ENCODE data around the gene UROD. TPM values are rescaled to one million over a fixed set of nuclear protein-coding genes. Genes with fewer than 3 reads are reported as not detected.

The UROD gene
- total RNA-seq, 1 donor from 2014 or later, result 60.8 TPM

- DNase-seq (ENCODE audit: low spot score), result no peak
These were observed 3.5 kb upstream of the UROD start for GRCh38 chr1:45008516-45008915.

DNA sequence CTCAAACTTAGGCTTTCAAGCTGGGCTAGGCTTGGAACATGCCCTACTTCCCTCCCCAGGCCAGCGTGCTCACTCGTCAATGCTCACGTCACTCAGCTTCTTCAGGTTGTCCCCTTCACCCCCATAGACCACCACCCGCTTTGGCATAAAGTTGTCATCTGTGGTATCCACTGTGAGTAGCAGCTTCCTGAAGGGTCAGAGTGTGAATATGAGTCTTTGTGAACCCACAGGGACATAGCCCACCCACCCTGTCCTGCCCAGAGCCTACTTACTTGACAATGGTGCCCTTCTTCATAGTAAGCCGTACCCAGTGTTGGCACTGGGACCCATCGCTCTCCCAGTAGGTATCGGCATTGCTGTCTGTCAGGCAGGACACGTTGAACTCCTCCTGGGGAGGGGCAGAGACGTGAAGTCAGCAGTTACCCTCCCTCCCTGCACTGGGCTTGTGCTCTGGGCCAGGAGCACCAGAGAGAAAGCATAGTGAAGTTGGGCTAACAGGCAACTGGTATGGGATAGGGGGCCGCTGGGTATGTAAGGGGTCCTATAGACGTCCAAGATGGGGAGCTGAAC, 2.7 kb upstream of the UROD start:
- DNase-seq (ENCODE audit: low spot score), result no peak

DNA sequence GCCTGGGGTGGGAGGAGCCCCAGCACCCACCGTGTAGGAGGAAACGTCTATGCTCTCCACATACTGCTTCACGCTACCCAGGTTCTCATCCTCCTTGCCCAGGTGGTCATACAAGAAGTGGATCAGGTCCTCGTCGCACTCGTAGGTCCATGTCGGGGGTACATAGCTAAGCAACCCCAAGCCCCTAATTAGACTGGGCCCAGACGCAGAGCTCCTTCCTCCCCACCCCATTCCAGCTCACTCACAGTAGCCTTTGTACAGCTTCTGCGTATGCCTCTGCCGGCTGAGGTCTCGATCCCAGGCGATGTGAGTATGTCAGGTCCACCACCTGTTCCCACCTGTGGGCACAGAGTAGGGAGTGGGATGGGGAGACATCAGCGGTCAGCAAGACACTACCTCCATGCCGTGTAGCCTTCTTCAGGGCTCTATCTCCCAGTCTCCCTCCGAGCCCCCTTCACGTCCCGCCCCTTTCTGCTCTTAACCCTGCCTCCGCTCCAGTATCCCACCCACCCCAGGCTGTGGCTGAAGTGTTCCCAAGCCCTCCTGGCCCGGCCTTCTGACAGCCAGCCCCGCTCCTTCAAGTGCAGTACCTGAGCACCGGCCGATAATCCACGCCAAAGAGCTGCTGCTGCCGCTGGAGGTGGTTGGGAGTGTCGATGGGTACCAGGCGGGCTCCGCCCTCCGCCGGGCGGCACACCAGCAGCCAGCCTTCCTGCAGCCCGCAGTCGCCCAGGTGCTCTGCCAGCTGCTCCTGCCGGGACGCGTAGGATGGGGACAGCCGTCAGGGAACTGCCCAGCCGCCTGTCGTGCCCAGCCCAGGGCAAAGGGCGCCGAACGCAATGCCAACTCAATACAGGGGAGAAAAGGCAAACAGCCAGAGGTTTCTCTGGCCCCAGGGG, 1.8 kb upstream of the UROD start:
- DNase-seq (ENCODE audit: low spot score), result peak; percentile 36

DNA sequence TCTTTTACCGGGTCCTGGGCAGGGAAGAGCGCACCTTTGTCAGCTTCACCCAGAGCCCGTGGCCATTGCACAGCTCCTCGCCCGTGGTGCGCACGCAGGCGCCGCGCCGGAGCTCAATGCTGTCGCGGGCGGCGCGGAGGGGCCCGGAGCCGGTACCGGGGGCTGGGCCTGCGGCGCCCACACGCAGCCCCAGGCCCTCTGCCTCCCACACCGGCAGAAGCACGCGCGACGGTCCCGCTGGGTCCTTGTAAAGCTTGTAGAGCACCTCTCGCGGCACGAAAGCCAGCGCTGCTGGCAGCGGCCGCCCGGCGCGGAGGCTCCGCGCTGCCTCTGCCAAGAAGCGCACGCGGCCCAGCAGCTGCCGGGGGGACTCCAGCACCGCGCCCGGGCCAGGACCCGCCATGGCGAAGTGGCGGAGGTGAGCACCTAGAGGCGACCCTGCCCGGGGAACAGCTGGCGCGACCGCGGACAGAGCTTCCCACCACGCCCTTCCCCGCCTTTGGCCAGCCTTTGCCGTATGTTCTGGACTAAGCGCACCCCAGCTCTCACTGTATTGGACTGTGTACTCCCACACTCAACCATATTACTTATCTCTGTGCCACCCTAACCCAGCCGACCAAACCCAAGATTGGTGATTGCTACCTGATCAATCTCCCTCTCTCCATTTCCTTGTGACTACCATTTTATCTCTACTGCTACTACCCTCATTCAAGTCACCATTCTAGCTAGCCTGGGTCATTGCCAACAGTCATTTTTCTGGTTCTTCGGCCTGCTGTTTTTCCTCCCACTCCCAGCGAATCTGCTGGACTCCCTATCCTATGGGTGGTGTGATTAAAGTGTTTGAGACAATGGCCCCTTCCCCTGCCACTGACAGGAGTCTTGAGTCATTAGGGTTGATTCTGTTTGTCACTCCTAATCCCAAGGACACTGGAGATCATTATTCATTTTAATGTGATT, 921 bp upstream of the UROD start, which contains the start of gene HECTD3:
Gene HECTD3 (minus strand): TSS at position 470 of the 957 bp plus-strand sequence. CDS start 67 bp downstream, at position 403.
- peak; percentile 85 for DNase-seq (ENCODE audit: low spot score)

DNA sequence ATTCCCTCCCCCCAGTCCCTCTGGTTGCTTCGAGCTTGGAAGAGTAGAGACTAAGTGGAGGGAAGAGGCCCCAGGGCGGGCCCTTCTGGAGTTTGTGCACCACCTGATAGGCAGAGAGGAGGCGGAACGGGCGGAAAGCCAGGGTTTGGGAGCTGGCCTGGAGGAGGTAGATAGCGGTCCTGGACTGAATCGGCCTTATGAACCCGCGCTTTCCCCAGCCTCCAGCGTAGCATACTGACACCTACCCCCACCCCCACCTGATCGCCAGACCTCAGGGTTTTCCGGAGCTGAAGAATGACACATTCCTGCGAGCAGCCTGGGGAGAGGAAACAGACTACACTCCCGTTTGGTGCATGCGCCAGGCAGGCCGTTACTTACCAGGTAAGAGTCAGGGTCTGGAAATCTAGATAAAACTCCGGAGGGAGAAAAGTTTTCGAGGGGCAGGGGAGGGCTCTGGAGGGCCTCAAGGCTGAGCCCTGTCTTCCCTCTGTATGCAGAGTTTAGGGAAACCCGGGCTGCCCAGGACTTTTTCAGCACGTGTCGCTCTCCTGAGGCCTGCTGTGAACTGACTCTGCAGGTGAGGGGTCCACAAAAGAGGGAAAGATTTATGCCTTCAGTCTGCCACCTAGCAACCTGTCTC, 705 bp downstream of the UROD start:
- peak; percentile 80 for DNase-seq (ENCODE audit: low spot score)

DNA sequence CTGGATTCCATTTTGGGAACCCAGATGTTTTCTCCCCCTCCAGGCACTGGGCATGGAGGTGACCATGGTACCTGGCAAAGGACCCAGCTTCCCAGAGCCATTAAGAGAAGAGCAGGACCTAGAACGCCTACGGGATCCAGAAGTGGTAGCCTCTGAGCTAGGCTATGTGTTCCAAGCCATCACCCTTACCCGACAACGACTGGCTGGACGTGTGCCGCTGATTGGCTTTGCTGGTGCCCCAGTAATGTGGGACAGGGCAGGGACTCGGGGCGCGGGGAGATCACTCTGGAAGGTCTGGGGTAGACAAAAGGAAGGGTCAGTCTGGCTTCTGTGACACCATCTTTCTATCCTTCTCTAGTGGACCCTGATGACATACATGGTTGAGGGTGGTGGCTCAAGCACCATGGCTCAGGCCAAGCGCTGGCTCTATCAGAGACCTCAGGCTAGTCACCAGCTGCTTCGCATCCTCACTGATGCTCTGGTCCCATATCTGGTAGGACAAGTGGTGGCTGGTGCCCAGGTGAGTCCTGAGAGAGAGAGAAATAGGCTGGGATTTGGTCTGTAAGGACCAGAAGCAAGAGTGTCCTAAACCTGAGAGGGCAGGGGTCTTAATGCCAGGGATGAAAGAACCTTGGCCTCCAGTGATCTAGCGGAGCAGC, 1.6 kb downstream of the UROD start:
- peak; percentile 35 for DNase-seq (ENCODE audit: low spot score)

GRCh38 chr1:45014321-45015028, 2.4 kb downstream of the UROD start:
- DNase-seq (ENCODE audit: low spot score), result peak; percentile 86

DNA sequence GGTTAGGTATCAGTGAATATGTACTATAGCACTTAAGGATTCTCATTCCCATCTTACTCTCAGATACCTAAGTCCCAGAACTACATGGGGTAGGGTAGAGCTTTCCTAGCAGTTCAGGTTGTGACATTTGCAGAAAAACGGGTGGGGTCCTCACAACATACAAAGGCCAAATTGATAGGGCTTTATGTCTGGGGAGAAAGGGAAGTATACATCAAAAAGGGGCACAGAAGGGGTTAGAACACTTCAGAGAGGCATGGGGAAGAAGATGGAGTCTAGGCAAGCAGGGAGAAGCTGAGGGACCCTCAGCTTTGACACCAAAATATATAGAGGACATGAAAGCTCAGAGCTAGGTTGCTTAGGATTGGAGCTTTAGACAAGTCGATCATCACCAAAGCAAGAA, 3.6 kb downstream of the UROD start:
- DNase-seq (ENCODE audit: low spot score), result peak; percentile 15

DNA sequence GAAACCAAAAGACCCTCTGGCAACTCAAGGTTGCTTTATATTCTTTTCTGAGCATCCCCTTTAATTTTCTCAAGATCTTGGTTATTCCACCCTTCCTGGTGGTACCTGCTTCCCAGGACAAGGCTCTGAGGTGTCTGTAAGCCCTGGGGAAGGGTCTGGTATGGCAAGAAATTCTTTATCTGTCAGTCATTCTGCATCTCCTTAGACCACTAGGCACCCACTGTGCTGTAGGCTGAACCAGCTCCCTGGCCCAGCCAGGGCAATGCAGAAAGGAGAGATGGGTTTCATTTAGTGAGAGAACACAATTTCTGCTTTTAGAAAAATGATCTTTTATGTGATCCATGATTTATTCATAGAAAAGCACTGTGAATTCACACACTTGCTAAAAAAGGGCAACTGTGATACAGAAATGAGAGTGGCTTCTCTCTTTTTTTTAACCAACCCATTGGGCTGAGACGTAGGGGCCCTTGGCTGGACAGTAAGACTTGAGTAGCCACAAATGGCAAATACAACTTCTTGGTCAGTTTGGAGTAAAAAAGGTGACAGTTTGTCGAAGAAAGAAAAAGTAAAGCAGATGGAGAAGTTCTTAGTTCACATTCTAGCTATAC, 4.1 kb downstream of the UROD start:
- DNase-seq (ENCODE audit: low spot score), result peak; percentile 1

GRCh38 chr1:45016767-45017166, 4.7 kb downstream of the UROD start:
- peak; percentile 17 for DNase-seq (ENCODE audit: low spot score)

DNA sequence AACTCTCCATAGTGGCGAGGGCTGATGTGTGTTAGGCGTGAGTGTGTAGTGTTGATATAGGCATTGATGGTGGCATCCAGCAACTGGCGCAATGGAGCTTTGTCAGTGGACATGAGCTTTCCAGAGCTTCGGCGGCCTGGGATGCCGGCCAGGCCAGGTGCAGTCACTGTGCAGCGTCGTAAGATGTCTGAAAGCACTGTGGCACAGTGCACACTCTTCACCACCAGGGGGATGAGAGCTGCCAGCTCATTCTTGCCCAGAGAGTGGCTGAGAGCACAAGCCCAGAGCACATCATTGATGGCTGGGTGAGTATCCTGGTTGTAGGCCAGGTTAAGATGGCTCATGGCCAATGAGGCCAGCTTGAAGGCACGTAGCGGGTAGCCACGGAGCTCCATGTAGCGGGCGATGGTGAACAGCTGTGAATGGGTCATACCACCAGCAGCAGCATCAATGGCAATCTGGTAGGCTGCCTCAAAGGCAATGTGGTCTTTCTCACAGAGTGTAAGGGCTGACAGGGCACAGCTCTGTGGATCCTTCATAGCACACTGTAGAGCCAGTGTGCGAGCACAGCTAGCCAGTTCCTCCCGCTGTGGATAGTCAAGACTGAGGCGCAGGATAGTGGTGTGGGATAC, 6.7 kb downstream of the UROD start:
- peak; percentile 63 for DNase-seq (ENCODE audit: low spot score)

- no peak for DNase-seq (ENCODE audit: low spot score)
These were observed 11.6 kb downstream of the UROD start for GRCh38 chr1:45023663-45024062.

DNA sequence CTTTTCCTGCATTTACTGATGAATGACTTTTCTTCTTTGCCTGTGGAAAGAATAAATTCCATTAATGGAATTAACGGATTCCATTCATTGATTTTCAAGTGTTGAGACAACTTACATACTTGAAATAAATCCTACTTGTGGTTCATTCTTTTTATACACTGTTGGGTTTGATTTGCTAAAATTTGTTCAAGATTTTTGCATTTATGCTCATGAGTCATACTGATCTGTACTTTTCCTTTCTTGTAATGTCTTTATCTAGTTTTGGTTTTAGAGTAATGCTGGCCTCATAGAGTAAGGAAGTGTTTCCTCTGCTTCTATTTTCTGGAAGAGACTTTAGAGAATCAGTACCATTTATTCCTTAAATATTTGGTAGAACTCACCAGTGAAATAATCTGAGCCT, 14.4 kb downstream of the UROD start:
- no peak for DNase-seq (ENCODE audit: low spot score)

GRCh38 chr1:45032837-45033236, 20.8 kb downstream of the UROD start:
- no peak for DNase-seq (ENCODE audit: low spot score)

DNA sequence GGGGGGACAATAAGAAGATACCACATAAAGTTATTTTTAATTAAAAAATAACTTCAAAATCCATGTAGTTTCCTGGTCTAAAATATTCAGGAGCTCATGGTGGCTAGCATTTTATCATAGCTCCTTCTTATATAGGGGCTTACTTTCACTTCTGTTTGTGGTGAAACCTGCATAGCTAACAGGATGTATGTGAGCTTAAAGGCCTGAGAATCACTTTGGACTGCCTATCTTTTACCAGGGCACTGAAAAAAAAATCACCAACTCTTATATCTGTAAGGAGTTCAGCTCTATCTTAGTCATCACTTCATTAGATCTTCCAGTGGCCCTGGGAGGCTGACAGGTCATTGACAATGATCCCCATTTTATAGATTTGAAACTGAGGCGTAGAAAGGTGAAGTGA, 21.3 kb downstream of the UROD start:
- DNase-seq (ENCODE audit: low spot score), result no peak

GRCh38 chr1:45035631-45036301, 23.7 kb downstream of the UROD start:
- no peak for DNase-seq (ENCODE audit: low spot score)

DNA sequence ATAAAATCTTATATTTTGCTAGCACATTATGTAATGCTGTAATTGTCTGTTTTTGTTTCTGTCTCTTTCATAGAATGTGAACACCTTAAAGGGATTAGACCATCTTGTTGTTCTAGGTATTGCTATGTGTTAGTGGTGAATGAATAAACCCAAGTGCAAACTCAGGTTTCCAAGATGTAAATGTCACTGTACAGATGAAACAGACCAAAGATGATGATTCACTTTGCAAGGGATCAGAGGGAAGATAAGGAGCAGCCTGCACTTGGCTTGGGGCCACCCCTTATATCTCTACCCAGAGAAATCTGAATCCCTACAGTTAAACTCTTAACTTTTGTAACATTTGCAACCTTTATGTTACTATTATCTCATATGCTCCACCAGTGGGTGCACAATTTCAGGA, 25.4 kb downstream of the UROD start:
- no peak for DNase-seq (ENCODE audit: low spot score)

DNA sequence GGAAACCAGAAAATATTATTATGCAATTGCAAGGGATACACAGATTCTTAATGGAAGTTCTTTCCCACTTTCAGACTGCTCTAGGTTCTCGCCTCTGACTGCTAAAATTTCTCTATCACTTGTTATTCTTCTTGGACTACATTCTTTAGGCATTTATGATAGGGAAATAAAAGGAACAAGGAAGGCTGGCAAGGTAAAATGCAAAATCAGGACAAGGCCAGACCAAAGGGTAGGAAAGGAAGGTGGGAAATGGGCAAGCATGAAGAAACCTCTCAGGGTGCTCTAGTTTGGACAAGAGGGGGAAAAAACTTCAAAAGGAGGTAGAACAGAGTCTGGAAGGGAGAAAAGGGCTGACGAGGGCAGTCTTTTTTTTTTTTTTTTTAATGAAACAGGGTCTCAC, 26.2 kb downstream of the UROD start:
- DNase-seq (ENCODE audit: low spot score), result no peak
